GM21528 (cell line): ENCODE data around the gene OSBP2.

Source experiments
- ATAC-seq: cut with Tn5 transposase; IDR thresholded peaks from one replicate; pipeline ENCODE4 v1.9.1; 2021; ENCODE audit warnings: mild to moderate bottlenecking, moderate library complexity; ENCODE audit not compliant: unreplicated experiment, low FRiP score

The OSBP2 gene

GRCh38 chr22:30890686-30891442 is 196.2 kb downstream of the OSBP2 start:
- no peak for ATAC-seq

DNA sequence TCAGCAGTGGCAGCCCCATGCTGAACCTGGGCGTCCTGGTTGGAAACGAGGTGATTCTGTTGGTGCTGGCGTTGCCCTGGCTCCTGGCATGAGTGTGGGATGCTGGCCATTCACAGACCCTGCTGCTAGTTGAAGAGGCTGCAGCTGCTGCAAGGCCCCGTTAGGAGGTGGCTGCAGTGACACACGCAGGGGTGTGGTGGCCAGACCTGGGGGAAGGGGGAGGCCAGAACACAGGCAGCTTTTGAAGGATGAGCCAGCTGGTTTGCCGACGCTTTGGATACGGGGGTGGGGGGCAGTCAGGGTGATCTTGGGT is 196.7 kb downstream of the OSBP2 start:
- ATAC-seq: no peak

DNA sequence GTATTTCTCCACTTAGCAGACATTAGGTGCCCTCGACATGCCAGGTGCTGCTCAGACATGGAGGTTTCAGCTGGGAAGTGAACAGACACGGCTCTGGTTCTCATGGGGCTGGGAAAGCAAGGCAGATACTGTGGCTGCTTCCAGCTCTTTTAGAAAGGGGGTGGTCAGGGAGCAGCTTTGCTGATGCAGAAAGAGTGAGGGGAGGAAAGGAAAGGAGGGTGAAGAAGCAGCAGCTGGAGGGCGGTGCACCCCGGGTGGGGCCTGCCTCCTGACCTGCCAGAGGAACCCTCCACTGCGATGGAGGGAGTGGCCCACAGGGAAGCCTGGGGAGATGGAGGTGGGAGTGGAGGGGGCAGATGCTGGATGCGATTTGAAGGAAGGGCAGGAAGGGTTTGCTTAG is 197.1 kb downstream of the OSBP2 start:
- ATAC-seq: no peak

DNA sequence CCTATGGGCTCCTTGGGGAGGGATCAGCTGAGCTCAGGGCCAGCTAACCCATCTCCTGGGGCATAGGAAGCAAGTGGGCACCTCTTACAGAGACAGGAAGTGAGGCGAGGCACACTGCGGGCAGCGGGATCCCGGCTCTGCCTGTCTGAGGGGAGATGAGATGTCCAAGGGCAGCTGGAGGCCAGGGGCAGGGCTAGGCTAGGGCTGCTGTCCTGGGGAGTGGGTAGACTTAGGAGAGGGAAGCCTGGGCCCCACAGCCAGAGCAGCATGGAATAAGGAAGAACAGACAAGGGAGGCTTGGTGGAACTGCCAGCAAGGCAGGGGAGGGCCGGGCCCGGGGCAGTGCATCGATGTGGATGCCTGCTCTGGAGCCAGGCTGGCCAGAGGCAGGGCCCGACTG is 197.6 kb downstream of the OSBP2 start:
- ATAC-seq: no peak

GRCh38 chr22:30892731-30893221 is 198.1 kb downstream of the OSBP2 start:
- no peak for ATAC-seq

DNA sequence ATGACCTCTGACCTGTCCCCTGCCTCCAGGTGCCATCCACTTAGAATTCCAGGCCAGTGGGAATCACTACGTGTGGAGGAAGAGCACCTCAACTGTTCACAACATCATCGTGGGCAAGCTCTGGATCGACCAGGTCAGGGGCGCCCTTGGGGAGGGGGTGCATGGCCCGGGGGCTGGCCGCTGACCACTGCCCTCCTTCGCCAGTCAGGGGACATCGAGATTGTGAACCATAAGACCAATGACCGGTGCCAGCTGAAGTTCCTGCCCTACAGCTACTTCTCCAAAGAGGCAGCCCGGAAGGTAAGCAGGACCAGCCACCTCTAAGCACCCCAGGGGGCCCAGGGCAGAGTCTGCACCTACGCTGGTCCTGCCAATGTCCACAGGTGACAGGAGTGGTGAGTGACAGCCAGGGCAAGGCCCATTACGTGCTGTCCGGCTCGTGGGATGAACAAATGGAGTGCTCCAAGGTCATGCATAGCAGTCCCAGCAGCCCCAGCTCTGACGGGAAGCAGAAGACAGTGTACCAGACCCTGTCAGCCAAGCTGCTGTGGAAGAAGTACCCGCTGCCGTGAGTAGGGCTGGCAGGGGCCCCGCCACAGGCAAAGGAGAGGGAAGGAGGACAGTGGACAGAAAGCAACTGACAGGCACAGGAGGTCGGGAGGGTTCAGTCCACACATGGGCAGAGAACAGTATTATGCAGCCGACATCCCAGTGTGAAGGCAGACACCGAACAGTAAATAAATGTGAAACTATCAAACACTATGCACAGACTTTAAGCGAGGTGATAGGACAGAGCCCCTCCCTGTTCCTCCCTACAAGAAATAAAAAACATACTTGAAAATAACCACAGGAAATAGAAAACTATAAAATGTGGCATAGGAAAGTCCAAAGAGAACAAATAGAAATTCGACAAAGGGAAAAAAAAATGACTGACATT is 199.0 kb downstream of the OSBP2 start:
- ATAC-seq: no peak

DNA sequence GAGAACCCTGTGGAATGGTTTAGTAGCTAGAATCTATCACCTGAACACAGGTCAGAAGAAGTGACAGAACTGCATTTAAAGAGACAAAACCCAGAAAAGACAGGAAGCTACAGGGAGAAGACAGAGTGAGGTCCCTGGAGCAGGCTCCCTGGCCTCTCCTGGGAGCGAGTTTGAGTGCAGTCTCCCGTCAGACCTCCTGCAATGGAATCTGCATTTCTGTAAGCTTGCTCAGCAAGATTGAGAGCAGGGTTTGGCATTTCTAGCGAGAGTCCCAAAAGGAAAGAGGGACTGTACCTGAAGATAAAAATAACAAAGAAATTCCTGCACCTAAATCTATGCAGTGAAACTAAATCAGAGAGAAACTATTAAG is 199.7 kb downstream of the OSBP2 start:
- no peak for ATAC-seq

- no peak for ATAC-seq
Observed at GRCh38 chr22:30902496-30903357, 208.1 kb downstream of the OSBP2 start.

DNA sequence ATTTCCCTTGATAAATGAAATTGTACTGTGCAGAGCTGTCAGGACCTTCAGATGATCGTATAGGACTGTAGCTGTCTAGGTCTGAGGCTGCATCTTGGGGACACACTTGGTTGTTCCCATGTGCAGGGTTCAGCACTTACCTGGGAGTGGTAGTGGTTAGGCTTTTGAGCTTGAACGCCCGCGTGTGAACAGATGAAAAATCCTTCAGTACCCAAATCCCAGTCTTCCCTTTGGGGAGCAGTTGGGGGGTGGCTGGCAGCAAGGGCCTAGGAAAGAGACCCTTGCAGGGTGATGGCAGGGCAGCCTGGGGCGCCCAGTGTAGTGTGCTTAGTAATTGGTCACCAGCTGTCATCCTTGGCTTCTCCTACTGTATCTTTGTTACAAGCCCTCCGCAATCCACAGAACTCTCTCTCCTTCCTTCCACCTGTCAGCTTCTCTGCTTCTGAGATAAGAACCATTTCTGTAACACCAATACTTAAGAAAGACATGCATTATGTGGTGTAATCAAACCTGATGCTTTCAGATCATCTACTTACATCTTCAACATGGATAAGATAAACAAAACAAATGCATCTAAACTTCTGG is 209.3 kb downstream of the OSBP2 start:
- ATAC-seq: no peak

DNA sequence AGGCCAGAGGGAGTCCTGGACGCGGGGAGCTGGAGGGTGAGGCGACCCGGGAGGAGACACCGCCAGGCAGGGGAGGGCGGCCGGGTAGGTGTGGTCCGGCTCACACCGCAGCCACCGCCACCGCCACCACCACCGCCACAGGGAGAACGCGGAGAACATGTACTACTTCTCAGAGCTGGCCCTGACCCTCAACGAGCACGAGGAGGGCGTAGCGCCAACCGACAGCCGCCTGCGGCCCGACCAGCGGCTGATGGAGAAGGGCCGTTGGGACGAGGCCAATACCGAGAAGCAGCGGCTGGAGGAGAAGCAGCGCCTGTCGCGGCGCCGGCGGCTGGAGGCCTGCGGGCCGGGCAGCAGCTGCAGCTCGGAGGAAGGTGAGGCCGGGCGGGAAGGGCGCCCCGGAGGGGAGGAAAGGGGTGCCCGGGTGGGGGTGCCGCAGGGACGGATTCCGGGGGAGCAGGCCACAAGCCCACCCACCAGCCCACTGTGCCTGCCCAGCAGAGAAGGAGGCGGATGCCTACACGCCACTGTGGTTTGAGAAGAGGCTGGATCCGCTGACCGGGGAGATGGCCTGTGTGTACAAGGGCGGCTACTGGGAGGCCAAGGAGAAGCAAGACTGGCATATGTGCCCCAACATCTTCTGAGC is 211.1 kb downstream of the OSBP2 start:
- no peak for ATAC-seq

GRCh38 chr22:30906411-30906810 is 211.7 kb downstream of the OSBP2 start:
- ATAC-seq: no peak

GRCh38 chr22:30906946-30907345 is 212.3 kb downstream of the OSBP2 start:
- ATAC-seq: no peak

DNA sequence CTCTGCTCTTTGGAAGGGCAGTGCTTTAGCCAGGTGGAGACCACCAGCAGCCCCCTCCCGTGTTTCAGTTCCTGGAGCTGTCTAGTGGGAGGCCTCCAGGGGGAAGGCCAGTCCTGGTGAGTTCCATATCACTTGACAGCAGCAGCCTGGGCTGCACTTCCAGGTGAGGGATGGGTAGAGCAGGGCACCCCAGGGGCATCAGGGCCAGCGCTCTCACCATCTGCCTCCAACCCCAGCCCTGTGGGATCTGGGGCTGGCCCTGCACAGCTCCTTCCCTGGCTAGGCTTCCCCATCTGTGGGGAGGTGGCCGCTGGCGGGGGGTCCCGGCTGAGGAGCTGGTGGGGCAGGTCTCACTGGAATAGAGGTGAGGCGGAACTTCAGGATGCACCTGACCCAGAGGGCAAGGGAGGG is 213.4 kb downstream of the OSBP2 start:
- ATAC-seq: no peak

DNA sequence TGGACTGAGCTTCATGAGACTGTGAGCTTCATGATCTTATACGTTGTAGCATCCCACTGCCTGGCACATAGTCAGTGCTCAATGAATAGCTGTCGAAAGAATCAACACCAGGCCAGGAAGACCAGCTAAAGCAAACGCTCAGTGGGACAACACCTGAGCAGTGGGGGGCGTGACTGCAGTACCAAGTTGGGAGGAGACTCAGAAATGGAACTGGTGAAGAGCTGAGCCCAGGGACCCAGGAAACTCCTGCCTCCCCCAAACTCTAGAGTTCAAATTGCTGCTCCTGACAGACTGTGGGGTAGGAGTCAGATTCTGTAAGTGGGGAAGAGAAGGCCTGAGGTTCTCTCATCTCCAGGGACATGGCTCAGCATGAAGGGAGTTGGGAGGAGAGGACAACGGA is 214.6 kb downstream of the OSBP2 start:
- ATAC-seq: no peak

DNA sequence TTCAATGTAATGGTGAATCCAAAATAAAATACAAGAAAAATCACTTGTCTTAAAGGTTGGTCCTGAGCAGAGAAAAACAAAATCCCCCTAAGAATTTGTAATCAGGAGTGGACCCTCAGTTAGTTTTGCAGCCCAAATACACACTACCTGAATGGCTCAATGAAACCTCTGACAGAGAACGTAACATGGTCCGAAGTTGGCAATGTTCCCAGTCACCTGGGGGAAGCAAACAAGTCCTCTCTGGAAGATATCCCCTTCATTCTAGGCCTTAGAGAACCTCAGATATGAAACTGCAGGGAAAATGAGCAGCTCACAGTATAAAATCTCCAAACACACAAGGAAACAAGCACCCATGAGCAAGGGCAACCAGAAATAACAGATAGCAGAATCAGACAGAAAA is 215.7 kb downstream of the OSBP2 start:
- ATAC-seq: no peak

DNA sequence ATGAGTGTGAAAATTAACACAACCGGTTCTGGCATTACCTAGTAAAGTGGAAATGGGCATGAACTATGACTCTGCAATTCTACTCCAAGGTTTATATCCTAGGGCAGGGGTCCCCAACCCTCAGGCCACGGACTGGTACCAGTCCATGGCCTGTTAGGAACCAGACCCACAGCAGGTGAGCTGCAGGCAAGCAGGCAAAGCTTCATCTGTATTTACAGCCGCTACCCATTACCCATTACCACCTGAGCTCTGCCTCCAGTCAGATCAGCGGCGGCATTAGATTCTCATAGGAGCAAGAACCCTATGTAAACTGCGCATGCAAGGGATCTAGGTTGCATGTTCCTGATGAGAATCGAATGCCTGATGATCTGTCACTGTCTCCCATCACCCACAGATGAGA is 224.1 kb downstream of the OSBP2 start:
- no peak for ATAC-seq

- ATAC-seq: no peak
Observed at GRCh38 chr22:30919973-30920372, 225.3 kb downstream of the OSBP2 start.

DNA sequence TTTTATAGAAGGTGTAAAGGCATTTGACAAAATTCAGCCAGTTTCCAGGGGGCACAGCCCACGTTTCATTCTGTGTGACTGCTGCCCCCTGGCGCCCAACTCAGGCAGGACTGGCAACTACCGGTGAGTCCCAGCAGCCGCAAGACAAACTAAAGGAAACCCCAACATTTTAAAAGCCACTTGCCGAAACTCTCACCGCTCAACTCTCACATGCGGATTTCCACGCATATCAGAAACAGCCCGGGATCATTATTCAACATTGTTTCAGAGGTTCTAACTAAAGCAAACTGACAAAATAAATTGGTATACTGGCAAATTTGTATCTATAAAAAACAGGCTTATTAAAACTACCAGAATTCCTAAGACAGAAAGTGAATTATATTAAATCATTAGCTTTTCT is 225.7 kb downstream of the OSBP2 start:
- no peak for ATAC-seq

DNA sequence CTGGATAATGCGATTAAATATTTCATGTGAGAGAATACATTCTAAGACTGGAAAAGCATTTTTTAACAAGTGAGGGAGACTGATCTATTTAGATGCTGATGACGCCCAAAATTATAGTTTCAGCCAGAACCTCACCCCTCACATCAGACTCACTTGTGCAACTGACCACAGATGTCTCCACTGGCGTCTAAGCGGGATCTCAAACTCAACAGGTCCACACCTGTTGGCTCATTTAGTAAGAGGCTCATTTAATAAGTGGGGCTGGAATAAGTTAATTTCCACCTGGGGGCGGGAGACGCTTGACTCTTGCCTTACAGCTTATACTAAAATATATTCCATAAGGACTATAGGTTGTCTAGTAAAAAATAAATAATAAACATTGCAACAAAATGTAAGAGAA is 226.4 kb downstream of the OSBP2 start:
- ATAC-seq: no peak

DNA sequence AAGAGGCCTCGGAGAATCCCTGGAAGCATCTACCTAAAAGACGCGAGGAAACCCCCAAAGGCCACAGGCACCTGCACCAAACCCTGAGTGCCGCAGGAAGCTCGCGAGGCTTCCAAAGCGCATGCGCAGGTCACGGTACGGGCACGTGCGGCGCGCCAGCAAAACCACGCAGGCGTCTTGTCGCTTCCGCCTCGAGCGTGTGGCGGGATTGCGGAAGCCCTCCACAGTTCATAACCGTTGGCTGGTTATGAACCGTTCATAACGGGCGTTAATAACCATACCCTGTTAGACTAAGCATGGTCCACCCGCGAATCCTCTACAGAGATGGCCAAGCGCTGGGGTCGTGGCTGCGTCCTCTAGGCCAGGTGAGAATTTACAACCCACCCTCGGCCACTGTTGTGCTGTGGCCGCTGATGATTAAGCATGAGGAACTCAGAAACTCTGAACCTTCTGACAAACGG is 227.5 kb downstream of the OSBP2 start:
- ATAC-seq: no peak
